Measurements from ENCODE around the gene NARF.

GRCh38 chr17:82489851-82490511 is 31.4 kb downstream of the NARF start:
- TF ChIP-seq POLR2A (IDR thresholded peaks at IDR 0.05) (no peak), CTCF (IDR thresholded peaks at IDR 0.05) (no peak)

Measured in esophagus squamous epithelium (tissue), 4 donors.